GM19240 (cell line): Measurements from ENCODE around the gene RPS3A.
"Not testable (repeated sequence)": the region's sequence is repeated elsewhere in the genome, so short reads cannot be mapped to it uniquely, and the experiment has no call there.

Source experiments
- DNase-seq: peaks from one replicate; pipeline ENCODE4 v3.0.0; 2011; ENCODE audit warnings: low spot score; ENCODE audit not compliant: insufficient read length

Gene RPS3A

DNA sequence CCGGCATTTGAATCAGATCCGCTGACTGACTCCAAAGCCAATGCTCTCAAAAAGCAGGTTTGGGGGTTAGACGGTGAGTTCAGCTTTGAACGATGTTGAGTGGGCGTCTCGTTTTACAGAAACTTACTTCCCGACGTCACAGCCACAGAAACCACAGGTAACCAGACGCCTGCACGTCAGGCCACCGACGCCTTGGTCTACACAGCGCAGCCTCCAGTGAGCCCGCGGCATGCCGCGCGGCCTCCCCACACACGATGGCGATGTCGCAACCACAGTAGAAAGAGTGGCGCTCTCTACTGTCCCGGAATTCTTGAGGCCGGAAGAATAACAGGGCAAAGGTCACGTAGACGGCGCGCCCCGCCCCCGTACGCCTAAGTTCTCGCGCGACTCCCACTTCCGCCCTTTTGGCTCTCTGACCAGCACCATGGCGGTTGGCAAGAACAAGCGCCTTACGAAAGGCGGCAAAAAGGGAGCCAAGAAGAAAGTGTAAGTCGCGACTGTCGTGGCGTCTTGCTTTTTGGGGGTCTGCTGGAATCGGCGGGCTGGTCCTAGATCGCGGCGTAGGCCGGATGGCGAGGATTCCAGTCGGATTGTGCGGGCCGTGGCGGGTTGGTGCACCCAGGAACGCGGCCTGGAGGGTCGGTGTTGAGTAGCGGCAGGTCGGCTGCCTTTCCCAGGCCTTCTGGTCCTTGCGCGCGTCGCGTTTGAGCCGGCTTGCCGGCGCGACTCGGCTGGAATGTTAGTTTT lies at the start of gene RPS3A:
Gene RPS3A (plus strand): TSS at position 400 of the 747 bp plus-strand sequence. CDS start 25 bp downstream, at position 425.
- peak; percentile 70 for DNase-seq

DNA sequence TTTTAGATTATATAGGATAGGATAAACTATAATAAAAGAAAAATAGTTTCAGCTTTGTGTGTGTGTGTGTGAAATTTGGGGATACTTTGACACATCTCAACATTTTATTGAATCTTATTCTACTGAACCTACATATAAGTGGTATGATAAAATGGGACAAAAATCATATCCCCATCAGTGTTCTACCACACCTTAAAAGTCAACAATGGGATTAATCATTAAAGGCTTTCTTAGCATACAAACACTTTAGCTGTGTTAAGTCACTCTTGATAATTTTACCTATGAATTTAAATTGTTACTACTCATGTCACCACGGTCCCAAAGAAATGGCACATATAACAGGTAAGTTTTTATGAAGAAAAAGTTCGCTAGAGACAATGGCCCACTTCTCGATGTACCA lies 46.6 kb upstream of the RPS3A start:
- DNase-seq = no peak

DNA sequence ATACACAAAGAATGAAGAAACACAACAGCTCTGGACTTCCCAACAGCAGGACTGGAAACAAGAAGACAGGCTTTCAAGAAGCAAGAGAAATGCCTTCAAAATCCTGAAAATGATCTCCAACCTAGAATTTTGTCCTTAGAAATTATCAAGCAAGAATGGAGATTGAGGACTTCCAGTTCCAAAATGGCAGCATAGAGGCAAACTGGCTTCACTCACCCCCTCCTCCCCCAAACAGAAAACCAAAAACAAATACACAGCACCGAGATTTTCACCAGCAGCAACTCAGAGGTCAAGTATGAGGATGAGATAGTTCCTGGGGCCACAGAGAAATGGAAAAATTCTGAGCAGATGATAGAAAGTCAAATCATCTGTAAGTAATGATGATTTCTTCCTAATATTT lies 43.9 kb upstream of the RPS3A start:
- DNase-seq = no peak

- not testable (repeated sequence) for DNase-seq
Observed at GRCh38 chr4:151063143-151063542, 36.3 kb upstream of the RPS3A start.

DNA sequence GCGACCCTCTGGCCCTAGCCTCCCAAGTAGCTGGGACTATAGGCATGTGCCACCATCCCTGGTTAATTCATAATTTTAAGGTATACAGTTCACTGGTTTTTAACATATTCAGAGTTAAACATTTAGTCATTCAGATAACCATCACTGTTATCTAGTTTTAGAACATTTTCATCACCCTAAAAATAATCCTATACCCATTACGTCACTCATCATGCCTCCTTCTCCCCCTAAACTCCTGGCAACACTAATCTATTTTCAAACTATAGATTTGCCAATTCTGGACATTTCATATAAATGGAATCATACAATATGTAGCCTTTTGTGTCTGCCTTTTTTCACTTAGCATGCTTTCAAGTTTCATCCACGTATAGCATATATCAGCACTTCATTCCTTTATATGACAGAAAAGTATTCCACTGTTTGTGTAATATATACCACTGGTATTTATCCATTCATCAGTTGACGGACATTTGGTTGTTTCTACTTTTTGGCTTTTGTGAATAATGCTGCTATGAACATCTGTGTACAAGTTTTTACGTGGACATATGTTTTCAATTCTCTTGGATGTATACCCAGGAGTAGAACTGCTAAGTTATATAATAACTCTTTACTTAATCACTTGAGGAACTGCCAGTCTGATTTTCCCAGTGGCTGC lies 32.0 kb upstream of the RPS3A start:
- no peak for DNase-seq

- DNase-seq = no peak
Observed at GRCh38 chr4:151074416-151074916, 25.0 kb upstream of the RPS3A start.

GRCh38 chr4:151077978-151078377 lies 21.4 kb upstream of the RPS3A start:
- not testable (repeated sequence) for DNase-seq

DNA sequence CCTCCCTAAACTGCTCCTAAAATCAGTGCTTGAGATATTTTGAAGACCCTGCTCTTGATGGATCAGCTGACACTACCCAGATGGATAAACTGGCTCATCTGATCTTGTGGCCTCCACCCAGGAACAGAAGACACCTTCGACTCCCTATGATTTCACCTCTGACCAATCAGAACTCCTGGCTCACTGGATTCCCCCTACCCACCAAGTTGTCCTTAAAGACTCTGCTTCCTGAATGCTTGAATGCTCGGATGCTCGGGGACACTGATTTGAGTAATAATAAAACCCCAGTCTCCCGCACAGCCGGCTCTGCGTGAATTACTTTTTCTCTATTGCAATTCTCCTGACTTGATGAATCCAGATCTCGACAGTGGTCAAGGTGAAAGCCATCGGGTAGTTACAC lies 12.0 kb upstream of the RPS3A start:
- DNase-seq = no peak

- no peak for DNase-seq
Observed at GRCh38 chr4:151091047-151091446, 8.4 kb upstream of the RPS3A start.

GRCh38 chr4:151092488-151092887 lies 6.9 kb upstream of the RPS3A start:
- DNase-seq = no peak

GRCh38 chr4:151093203-151093602 lies 6.2 kb upstream of the RPS3A start:
- no peak for DNase-seq

DNA sequence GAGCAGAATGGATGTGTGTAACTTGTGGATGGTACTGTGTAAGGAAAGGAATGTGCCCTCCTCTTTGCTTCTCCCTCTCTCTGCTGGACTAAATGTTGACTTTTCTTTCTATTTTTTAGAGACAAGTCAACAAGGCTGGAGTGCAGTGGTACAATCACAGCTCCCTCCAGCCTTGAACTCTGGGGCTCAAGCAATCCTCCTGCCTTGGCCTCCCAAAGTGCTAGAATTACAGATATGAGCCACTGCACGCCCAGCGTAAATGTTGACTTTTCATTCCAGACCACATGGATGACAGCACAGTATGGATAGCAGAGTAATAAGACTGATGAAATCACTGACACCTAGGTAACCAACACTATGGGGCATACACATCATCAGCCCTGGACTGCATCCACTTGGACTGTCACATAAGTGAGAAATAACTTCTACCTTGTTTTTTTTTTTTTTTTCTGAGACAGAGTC lies 5.1 kb upstream of the RPS3A start:
- DNase-seq = no peak

DNA sequence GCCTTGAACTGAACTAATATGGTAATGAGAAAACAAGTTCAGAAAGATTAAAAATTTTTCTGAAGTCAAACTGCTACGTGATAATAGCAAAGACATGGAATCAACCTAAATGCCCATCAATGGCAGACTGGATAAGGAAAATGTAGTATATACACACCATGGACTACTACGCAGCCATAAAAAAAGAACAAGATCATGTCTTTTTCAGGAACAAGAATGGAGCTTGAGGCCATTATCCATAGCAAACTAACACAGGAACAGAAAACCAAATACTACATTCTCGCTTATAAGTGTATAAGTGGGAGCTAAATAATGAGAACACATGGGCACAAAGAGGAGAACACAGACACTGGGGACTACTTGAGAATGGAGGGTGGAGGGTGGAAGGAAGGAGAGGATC lies 4.3 kb upstream of the RPS3A start:
- no peak for DNase-seq

- DNase-seq = no peak
Observed at GRCh38 chr4:151097759-151098158, 1.7 kb upstream of the RPS3A start.

DNA sequence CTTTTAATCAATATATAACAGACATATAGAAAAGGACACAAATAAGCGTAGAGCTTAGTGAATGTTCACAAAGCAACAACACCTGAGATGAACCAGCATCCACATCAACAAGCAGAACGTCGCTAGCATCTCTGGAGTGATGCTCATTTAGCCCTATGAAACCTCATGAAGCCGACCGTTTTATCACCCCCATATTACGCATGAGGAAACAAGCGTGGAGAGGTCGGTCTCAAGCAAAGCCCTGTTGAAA lies 524 bp upstream of the RPS3A start:
- no peak for DNase-seq

GRCh38 chr4:151099976-151100417 lies 569 bp downstream of the RPS3A start:
- no peak for DNase-seq

DNA sequence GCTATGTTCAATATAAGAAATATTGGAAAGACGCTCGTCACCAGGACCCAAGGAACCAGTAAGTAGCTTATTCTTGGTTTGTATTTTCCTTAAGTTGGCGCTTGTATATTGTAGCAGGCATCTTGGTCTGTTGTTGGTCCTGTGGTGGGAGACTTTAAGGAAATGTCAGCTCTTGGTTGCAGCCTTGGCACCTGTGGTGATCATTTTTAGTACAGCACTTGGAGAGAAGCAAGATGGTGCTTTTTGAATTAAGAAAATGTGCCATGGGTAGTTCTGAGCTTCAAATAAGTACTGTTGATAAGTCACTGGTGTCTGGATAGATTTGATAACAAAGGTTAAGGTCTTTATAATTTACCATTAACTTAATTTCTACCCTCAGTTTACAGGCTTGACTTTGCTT lies 1.1 kb downstream of the RPS3A start:
- no peak for DNase-seq

GRCh38 chr4:151103758-151104157 lies 4.3 kb downstream of the RPS3A start:
- no peak for DNase-seq

GRCh38 chr4:151104621-151105020 lies 5.2 kb downstream of the RPS3A start:
- DNase-seq = no peak

DNA sequence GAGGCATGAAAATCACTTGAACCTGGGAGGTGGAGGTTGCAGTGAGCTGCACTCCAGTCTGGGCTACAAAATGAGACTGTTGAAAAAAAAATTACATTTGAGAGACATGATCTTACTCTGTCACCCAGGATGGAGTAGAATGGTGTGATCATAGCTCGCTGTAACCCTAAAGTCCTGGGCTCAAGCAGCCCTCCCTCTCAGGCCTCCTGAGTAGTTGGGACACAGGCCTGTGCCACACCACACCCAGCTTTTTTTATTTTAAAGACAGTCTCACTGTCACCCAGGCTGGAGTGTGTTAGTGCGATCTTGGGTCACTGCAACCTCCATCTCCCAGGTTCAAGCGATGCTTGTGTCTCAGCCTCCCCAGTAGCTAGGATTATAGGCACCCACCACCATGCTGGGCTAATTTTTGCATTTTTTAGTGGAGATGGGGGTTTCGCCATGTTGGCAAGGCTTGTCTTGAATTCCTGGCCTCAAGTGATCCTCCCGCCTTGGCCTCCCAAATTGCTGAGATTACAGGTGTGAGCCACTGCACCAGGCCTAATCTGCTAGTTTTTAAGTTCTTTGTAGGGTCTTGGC lies 6.1 kb downstream of the RPS3A start:
- no peak for DNase-seq

DNA sequence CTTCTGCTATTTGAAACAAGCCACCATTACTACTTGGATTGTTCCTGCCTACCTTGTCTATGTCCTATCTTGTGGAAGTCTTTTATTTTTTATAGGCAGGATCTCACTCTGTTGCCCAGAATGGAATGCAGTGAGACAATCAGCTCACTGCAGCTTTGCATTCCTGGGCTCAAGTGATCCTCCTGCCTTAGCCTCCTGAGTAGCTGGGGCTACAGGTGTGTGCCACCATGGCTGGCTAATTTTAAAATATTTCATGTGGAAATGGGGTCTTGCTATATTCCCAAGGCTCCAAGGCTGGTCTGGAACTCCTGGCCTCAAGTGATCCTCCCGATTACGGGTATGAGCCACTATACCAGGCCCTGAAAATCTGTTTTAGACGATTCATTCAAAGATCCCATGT lies 7.6 kb downstream of the RPS3A start:
- no peak for DNase-seq

DNA sequence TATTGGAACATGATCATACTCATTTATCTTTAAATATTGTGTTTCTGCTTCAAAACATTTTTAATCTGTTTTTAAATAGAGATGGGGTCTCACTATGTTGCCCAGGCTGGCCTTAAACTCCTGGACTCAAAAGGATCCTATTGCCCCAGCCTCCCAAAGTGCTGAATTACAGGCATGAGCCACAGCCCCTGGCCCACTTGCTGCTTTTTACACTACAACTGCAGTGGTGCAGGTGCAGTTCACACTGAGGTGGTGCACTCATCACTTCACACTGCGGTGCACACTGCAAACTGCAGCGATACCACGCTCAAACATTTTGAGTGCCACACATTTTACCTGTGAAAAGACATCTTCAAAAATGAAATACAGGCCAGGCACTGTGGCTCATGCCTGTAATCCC lies 10.8 kb downstream of the RPS3A start:
- no peak for DNase-seq

GRCh38 chr4:151114338-151114737 lies 14.9 kb downstream of the RPS3A start:
- no peak for DNase-seq
